SK-N-SH (cell line): ENCODE measurements around the gene TRANK1.

ENCODE experiments used
- ELF1 ChIP-seq: IDR thresholded peaks from 2 replicates; pipeline ENCODE4 v1.4.0; 2012
- EP300 ChIP-seq, 2 experiments: IDR thresholded peaks; 2 replicates each; pipeline versions ENCODE4 v1.4.0 to v1.6.1; 2012; ENCODE audit warnings: borderline replicate concordance in 1 of 2, low read depth in 1 of 2, low read length in 1 of 2
- FOSL2 ChIP-seq: IDR thresholded peaks from 2 replicates; pipeline ENCODE4 v1.4.0; 2012; ENCODE audit warnings: low read depth, mild to moderate bottlenecking, moderate library complexity, borderline replicate concordance
- GATA2 ChIP-seq: sonication (generic); formaldehyde crosslinking; IDR thresholded peaks from 2 replicates; pipeline ENCODE4 v1.5.0; 2020; ENCODE audit warnings: mild to moderate bottlenecking, missing genetic modification reagents
- NFIC ChIP-seq: IDR thresholded peaks from 2 replicates; pipeline ENCODE4 v1.4.0; 2012; ENCODE audit warnings: borderline replicate concordance
- POLR2AphosphoS5 ChIP-seq: IDR thresholded peaks from 2 replicates; pipeline ENCODE4 v1.6.1; 2012; ENCODE audit warnings: low read depth, low read length
- RAD21 ChIP-seq: IDR thresholded peaks from 2 replicates; pipeline ENCODE4 v1.6.1; 2012; ENCODE audit warnings: mild to moderate bottlenecking, low read length
- RFX5 ChIP-seq: IDR thresholded peaks from 2 replicates; pipeline ENCODE4 v1.6.1; 2012; ENCODE audit warnings: mild to moderate bottlenecking, improper control_type of control experiment, low read length
- SMC3 ChIP-seq: IDR thresholded peaks from 2 replicates; pipeline ENCODE4 v1.6.1; 2012; ENCODE audit warnings: low read depth, low read length, improper control_type of control experiment
- YY1 ChIP-seq: IDR thresholded peaks from 2 replicates; pipeline ENCODE4 v1.4.0; 2012; ENCODE audit warnings: low read depth, mild to moderate bottlenecking
- TF ChIP-seq, protein P1 (sequence below): IDR thresholded peaks from 2 replicates; pipeline ENCODE4 v1.6.1; 2012; ENCODE audit warnings: mild to moderate bottlenecking, low read depth, low read length, moderate library complexity
- TF ChIP-seq, protein P2 (sequence below): fragments of 150-350 bp; IDR thresholded peaks from 2 replicates; pipeline ENCODE4 v1.6.1; 2017; ENCODE audit warnings: antibody characterized with exemption, low read length, low read depth, borderline replicate concordance
- TF ChIP-seq, protein P3 (sequence below): fragments of 200-600 bp; sonication (generic); IDR thresholded peaks from 2 replicates; pipeline ENCODE4 v1.6.1; 2017; ENCODE audit warnings: antibody characterized with exemption, mild to moderate bottlenecking, moderate library complexity
- TF ChIP-seq, protein P4 (sequence below): IDR thresholded peaks from 2 replicates; pipeline ENCODE4 v1.4.0; 2012; ENCODE audit warnings: low read depth

DNA sequence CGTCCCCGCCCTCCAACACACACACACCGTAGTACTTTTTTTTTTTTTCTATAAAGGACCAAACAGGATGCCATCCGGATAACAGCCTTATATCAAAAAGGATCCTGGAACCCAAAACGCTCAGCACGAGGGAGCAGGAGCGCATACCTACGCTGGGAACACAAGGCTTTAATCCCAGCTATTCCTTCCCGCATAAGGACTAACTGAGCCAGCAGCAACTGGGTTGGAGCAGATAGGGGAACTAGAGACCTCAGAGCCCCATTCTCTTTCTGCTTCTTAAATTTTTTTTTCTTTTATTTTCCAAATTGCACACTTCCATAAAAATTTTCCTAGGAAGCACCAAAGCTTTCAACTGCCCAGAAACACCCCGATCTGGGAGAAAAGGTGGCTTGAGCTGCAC lies 1.3 kb downstream of the TRANK1 start:
- TF ChIP-seq, protein P1, sequence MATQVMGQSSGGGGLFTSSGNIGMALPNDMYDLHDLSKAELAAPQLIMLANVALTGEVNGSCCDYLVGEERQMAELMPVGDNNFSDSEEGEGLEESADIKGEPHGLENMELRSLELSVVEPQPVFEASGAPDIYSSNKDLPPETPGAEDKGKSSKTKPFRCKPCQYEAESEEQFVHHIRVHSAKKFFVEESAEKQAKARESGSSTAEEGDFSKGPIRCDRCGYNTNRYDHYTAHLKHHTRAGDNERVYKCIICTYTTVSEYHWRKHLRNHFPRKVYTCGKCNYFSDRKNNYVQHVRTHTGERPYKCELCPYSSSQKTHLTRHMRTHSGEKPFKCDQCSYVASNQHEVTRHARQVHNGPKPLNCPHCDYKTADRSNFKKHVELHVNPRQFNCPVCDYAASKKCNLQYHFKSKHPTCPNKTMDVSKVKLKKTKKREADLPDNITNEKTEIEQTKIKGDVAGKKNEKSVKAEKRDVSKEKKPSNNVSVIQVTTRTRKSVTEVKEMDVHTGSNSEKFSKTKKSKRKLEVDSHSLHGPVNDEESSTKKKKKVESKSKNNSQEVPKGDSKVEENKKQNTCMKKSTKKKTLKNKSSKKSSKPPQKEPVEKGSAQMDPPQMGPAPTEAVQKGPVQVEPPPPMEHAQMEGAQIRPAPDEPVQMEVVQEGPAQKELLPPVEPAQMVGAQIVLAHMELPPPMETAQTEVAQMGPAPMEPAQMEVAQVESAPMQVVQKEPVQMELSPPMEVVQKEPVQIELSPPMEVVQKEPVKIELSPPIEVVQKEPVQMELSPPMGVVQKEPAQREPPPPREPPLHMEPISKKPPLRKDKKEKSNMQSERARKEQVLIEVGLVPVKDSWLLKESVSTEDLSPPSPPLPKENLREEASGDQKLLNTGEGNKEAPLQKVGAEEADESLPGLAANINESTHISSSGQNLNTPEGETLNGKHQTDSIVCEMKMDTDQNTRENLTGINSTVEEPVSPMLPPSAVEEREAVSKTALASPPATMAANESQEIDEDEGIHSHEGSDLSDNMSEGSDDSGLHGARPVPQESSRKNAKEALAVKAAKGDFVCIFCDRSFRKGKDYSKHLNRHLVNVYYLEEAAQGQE: no peak
- TF ChIP-seq, protein P2, sequence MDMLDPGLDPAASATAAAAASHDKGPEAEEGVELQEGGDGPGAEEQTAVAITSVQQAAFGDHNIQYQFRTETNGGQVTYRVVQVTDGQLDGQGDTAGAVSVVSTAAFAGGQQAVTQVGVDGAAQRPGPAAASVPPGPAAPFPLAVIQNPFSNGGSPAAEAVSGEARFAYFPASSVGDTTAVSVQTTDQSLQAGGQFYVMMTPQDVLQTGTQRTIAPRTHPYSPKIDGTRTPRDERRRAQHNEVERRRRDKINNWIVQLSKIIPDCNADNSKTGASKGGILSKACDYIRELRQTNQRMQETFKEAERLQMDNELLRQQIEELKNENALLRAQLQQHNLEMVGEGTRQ: no peak
- TF ChIP-seq, protein P3, sequence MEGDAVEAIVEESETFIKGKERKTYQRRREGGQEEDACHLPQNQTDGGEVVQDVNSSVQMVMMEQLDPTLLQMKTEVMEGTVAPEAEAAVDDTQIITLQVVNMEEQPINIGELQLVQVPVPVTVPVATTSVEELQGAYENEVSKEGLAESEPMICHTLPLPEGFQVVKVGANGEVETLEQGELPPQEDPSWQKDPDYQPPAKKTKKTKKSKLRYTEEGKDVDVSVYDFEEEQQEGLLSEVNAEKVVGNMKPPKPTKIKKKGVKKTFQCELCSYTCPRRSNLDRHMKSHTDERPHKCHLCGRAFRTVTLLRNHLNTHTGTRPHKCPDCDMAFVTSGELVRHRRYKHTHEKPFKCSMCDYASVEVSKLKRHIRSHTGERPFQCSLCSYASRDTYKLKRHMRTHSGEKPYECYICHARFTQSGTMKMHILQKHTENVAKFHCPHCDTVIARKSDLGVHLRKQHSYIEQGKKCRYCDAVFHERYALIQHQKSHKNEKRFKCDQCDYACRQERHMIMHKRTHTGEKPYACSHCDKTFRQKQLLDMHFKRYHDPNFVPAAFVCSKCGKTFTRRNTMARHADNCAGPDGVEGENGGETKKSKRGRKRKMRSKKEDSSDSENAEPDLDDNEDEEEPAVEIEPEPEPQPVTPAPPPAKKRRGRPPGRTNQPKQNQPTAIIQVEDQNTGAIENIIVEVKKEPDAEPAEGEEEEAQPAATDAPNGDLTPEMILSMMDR: no peak
- TF ChIP-seq RAD21: no peak
- no peak for TF ChIP-seq NFIC
- no peak for TF ChIP-seq POLR2AphosphoS5
- TF ChIP-seq GATA2 (CRISPR knock-in tag): no peak
- no peak for TF ChIP-seq EP300 (IDR thresholded peaks at IDR 0.05; ENCODE audit: borderline replicate concordance in 1 of 2, low read depth in 1 of 2, low read length in 1 of 2)
- TF ChIP-seq, protein P4, sequence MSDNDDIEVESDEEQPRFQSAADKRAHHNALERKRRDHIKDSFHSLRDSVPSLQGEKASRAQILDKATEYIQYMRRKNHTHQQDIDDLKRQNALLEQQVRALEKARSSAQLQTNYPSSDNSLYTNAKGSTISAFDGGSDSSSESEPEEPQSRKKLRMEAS: no peak
- TF ChIP-seq RFX5: no peak
- no peak for TF ChIP-seq ELF1
- no peak for TF ChIP-seq FOSL2
- TF ChIP-seq SMC3: no peak
- no peak for TF ChIP-seq YY1
